CD4-positive, alpha-beta T cell treated with Interleukin-2 at 100 ng/mL for 4 hours (primary cell): ENCODE data around the gene EXOC6.
A peak's percentile ranks its signal among the peaks of the same experiment; 100 is the strongest.

Experiments
- DNase-seq: peaks from one replicate; pipeline ENCODE4 v3.0.0-alpha.2; 2020; ENCODE audit warnings: low spot score

EXOC6 gene

GRCh38 chr10:93026072-93026471 lies 177.8 kb downstream of the EXOC6 start:
- DNase-seq, result no peak

- DNase-seq, result no peak
Measured at GRCh38 chr10:93027508-93027907, 179.2 kb downstream of the EXOC6 start.

DNA sequence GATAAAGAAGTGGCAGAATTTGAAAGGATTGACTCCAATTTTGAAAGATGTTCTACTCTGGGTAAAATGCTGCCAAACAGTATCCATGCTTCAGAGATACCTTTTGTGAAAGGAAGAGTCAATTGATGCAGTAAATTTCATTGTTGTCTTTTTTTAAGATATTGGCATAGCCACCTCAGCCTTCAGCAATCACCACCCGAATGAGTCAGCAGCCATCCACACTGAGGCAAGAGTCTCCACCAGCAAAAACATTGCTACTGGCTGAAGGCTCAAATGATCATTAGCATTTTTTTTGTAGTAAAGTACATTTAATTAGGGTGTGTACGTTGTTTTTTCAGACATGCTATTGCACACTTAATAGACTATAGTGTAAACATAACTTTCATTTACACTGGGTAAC lies 180.6 kb downstream of the EXOC6 start:
- DNase-seq, result no peak

DNA sequence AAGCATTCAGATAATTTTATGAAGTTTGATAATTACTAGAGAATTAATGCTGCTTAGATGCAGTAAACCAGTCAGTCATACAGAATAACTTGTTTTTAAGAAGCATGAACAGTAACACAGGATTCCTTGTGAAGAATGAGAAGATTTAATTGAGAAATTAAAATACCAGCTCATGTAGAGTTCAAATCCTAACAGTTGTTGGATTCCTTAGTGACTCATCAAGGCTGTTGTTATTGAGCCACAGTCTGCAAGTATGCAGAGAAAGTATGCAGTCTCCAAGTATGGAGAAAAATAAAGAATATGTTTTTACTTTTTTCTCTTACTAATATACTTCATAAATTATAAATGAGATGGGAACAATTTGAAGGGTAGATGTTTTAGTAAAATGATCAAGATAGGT lies 182.1 kb downstream of the EXOC6 start:
- DNase-seq, result no peak

- no peak for DNase-seq
Measured at GRCh38 chr10:93032105-93032808, 183.9 kb downstream of the EXOC6 start.

GRCh38 chr10:93032809-93033137 lies 184.5 kb downstream of the EXOC6 start:
- DNase-seq, result no peak

GRCh38 chr10:93034426-93034825 lies 186.1 kb downstream of the EXOC6 start:
- no peak for DNase-seq

DNA sequence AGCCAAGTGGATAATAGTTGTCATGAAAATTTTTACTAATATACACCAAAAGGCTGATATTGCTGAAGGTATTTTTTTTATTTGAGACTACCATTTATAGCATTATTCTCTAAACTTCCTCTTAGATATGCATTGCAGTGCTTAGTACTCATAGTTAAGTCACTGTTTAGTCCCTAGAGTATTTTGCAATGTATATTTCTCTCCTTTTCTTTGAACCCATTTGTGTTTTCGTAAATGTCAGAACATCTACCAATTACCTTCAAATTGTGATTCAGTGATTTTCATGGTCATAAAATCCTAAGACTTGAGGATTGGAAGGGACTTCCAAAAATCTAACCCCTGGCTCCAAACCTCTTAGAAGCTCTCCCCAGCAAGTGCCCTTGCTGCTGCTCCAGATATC lies 190.8 kb downstream of the EXOC6 start:
- DNase-seq, result no peak

DNA sequence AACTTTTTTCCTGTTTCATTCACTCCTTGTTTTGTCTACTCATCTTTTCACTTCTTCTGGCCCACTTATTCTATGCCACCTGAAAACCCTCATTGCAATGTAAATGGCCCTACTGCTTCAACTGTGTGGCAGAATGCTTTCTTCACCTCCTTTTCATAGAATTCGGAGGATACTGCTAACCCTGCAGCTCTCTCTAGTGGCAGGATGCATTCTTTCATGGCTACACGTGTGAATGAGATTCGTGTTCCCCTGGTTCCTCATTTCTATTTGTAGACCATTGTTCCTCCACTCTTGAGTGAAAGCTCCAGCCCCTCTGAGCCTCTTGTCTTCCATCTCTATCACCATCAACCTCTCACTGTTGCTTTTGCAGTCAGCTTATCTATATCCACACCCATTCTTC lies 191.4 kb downstream of the EXOC6 start:
- DNase-seq, result no peak

- DNase-seq, result no peak
Measured at GRCh38 chr10:93054486-93054885, 206.2 kb downstream of the EXOC6 start.

DNA sequence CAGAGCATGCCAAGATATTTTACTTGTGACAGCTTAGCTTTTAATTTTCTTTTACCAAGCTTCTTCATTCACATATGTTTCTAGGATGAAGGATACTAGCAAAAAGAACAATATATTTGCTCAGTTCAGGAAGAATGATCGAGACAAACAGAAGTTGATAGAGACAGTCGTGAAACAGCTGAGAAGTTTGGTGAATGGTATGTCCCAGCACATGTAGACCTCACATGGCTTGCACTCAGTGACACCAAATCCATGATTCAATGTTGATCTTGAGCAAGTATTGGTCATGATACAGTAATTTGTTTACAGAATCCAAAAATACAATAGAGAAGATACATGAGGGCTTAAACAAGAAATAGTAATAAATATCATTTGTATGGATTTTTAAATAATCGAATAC lies 209.8 kb downstream of the EXOC6 start:
- DNase-seq, result no peak

DNA sequence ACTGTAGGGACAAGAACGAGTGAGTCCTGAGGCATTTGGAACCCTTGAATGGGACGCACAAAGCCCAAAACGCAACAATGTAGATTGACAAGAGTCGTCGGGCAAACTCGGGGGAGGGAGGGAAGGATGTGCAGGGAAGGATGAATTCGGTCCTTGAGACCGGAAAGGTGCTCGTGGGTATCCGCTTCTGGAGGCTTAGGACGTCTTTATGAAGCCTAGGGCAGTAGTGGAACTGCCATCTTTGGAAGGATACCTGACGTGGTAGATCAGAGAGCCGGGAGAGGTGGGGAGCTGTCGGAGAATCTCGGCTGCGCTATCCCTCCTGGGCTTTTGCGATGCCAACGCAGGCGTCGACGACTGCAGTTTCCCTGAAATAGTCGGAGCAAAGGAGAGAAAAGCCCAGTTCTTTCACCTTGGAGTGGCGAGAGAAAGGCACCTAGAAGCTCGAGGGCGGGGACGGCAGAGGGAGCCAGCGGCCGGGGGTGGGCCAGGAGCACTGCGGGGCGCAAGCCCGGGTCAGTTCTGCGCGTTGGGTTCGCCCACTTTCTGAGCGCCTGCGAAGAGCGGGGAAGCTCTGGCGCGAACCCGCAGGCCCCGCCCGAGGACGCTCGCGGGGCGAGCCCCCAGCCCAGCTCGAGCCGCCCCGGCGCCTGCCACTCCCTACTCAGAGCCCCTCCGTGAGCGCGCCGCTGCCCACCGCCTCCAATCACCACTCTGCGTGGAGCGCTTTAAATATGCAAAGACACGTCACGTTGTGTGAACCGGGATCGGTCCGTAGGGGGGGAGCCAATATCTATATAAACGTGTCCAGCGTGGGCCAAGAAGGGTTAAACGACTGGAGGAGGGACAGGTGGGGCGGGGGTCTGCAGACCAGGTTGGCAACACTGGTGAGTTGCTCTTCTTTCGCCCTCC lies 211.9 kb downstream of the EXOC6 start, which contains the start of gene CYP26C1:
Gene CYP26C1, plus strand, starts transcription at position 824 of the 912 bp plus-strand sequence. CDS start 466 bp downstream, outside the sequence.
- no peak for DNase-seq

DNA sequence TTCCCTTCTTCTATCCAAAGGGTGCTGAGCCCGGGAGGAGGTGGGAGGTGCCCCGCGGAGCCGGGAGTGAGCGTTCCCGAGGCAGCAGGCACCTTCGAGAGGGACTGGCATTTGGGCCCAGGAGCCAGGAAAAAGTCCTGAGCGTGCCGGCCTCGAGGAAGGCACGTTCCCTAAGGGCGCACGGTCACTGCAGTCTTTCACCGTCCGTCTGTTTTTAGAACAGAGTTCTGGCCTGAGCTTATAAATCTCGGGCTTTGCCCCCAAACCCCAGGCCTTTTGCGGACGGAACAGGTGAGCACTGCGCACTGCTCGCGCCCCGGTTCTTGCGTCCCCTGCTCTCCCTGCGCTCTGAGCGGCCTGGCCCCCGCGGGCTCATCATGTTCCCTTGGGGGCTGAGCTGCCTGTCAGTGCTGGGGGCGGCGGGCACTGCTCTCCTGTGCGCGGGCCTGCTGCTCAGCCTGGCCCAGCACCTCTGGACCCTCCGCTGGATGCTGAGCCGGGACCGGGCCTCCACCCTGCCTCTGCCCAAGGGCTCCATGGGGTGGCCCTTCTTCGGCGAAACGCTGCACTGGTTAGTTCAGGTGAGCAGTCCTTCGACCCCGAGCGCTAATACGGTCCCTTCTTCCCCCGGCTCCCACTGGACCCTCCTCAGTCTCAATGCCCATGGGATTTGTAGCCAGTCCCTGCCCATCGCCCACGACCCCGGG lies 212.7 kb downstream of the EXOC6 start:
- DNase-seq, result no peak

- DNase-seq, result no peak
Measured at GRCh38 chr10:93061594-93062513, 213.5 kb downstream of the EXOC6 start.

- DNase-seq, result peak; percentile 10
Measured at GRCh38 chr10:93062514-93063143, 214.3 kb downstream of the EXOC6 start.

DNA sequence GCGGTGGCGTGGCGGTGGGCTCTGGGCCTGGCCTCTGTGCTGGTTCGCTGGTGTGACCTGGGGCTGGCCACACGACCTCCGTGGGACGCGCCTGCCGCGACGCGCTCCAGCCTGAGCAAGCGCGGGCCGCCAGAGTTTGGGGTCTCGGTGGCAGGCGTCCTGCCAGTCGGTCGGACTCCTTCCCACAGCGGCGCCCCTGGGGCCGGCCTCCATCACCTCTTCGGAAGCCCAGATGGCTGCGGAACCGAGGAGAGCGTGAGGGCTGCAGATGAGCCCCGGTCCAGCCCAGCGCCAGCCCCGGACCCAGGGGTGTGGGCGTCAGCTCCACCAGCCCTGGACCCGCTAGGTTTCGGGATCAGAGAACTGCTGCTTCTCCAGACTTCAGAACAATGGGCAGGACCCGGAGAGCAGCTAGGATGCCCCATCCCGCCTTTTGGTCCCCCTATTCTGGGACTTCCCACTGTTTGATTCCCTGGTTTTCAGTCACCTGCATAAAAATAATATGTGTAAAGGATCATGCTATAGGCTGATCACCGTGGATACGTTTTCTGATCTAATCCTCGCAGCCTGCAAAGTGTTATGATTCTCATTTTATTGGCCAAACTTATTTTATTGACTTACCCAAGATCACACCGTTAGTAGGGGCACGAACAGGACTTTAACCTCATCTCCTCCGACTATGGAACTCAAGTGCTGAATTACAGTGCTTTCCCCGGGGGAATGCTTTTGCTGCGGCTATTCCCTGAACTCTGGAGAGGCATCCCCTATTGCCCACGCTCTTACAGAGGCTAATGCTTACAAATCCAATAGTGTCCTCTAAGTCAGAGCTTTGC lies 215.0 kb downstream of the EXOC6 start:
- DNase-seq, result no peak

- DNase-seq, result no peak
Measured at GRCh38 chr10:93063977-93064660, 215.8 kb downstream of the EXOC6 start.

DNA sequence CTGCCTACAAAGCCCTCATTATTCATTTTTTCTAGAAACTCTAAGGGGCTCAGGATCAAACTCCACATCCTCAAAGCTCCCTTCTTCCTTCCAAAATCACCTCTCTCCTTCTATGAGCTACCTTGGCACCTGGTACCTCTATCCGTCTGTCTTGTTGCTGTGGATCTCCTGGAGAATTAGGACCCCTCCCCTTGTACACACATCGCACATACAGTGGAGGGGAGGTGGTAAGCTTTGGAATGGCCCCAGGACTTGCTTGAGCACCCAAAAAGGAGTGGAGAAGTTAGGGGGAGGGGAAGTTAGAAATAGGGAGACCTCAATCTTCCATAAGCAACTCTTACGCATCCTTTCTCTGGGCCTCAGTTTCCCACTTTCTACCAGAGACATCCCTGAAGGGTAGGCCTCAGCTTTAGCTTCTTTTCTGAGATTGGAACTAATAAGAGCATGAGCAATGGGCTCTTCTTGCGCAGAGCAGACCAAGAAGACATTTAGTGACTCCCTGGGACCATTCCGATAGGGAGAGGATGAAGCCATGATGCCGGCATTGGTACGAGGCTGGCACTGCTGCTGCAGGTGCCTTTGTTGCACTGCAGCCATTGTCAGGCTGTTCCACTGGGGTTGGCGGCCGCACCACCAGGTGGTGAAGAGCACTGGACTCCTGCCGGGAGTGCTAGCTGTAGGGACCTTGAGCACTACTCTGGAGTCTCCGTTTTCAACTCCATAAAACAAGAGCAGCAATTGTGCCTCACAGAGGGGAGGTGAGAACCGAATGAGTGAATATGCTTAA lies 216.7 kb downstream of the EXOC6 start:
- no peak for DNase-seq
